Activated T-helper 17 cell treated with anti-CD3 and anti-CD28 coated beads, Interleukin-2, amount 50 U/mL, for 72 hours (primary cell): Measurements from ENCODE around the gene NAA15. TPM values are rescaled to one million over a fixed set of nuclear protein-coding genes. Genes with fewer than 3 reads are reported as not detected.
A peak's percentile ranks its signal among the peaks of the same experiment; 100 is the strongest.
"Not testable (repeated sequence)": the region's sequence is repeated elsewhere in the genome, so short reads cannot be mapped to it uniquely, and the experiment has no call there.

Experiments
- ATAC-seq: fragments of 150-1000 bp; cut with Tn5 transposase; replicated peaks from 2 replicates; pipeline ENCODE4 v1.10.0; 2021; ENCODE audit warnings: mild to moderate bottlenecking, moderate library complexity
- H3K27ac Mint-ChIP-seq: one replicate; pipeline ENCODE4 v1.8.0; 2022; ENCODE audit warnings: mixed read lengths
- H3K27me3 Mint-ChIP-seq: one replicate; pipeline ENCODE4 v1.8.0; 2022; ENCODE audit warnings: mixed read lengths
- H3K36me3 Mint-ChIP-seq: one replicate; pipeline ENCODE4 v1.8.0; 2022; ENCODE audit warnings: low read depth, mild to moderate bottlenecking, mixed read lengths
- H3K4me1 Mint-ChIP-seq: one replicate; pipeline ENCODE4 v1.8.0; 2022; ENCODE audit warnings: mixed read lengths
- H3K4me3 Mint-ChIP-seq: one replicate; pipeline ENCODE4 v1.8.0; 2022; ENCODE audit warnings: mild to moderate bottlenecking, mixed read lengths
- H3K9me3 Mint-ChIP-seq: one replicate; pipeline ENCODE4 v1.8.0; 2022; ENCODE audit warnings: mixed read lengths
- total RNA-seq, 2 donors: library from RNA; stranded (reverse); gene quantifications; one replicate each; pipeline ENCODE4 v1.2.3, GENCODE V29; 2022

Gene NAA15
- total RNA-seq, 2 donors from 2014 or later: 54.2 to 106 TPM

- peaks cover 21% of the 10 kb centered on the region for H3K36me3 Mint-ChIP-seq
- H3K27ac Mint-ChIP-seq: peak overlapping the region; percentile 57
- no peaks in the 10 kb centered on the region for H3K27me3 Mint-ChIP-seq
- H3K4me3 Mint-ChIP-seq: peak overlapping the region; percentile 77
- peaks cover 39% of the 10 kb centered on the region for H3K4me1 Mint-ChIP-seq
- H3K9me3 Mint-ChIP-seq: no peaks in the 10 kb centered on the region
- ATAC-seq: no peak
Measured at GRCh38 chr4:139312552-139313332, 11.4 kb downstream of the NAA15 start.

- Mint-ChIP-seq H3K4me1 (peaks cover 39% of the 10 kb centered on the region), H3K4me3 (peak overlapping the region; percentile 77), H3K27ac (peak overlapping the region; percentile 57), H3K36me3 (peaks cover 25% of the 10 kb centered on the region)
- not testable (repeated sequence) for H3K27me3 Mint-ChIP-seq, H3K9me3 Mint-ChIP-seq, ATAC-seq
Measured at GRCh38 chr4:139313414-139313813, 12.1 kb downstream of the NAA15 start.

- Mint-ChIP-seq H3K4me1 (peaks cover 39% of the 10 kb centered on the region), H3K36me3 (peaks cover 22% of the 10 kb centered on the region), H3K4me3 (peak overlapping the region; percentile 77), H3K27me3 (no peaks in the 10 kb centered on the region), H3K9me3 (no peaks in the 10 kb centered on the region), H3K27ac (peak overlapping the region; percentile 57)
- ATAC-seq: peak; percentile 52
Measured at GRCh38 chr4:139314047-139314800, 12.9 kb downstream of the NAA15 start.

- Mint-ChIP-seq H3K36me3 (peaks cover 18% of the 10 kb centered on the region), H3K27me3 (no peaks in the 10 kb centered on the region), H3K9me3 (no peaks in the 10 kb centered on the region), H3K4me3 (peak overlapping the region; percentile 77), H3K4me1 (peaks cover 46% of the 10 kb centered on the region), H3K27ac (peak overlapping the region; percentile 57)
- no peak for ATAC-seq
Measured at GRCh38 chr4:139315221-139315675, 13.9 kb downstream of the NAA15 start.

GRCh38 chr4:139316733-139317132 is 15.4 kb downstream of the NAA15 start:
- peak overlapping the region; percentile 57 for H3K27ac Mint-ChIP-seq
- H3K4me3 Mint-ChIP-seq: peak overlapping the region; percentile 77
- H3K9me3 Mint-ChIP-seq: no peaks in the 10 kb centered on the region
- peaks cover 43% of the 10 kb centered on the region for H3K4me1 Mint-ChIP-seq
- ATAC-seq: no peak
- H3K36me3 Mint-ChIP-seq: peaks cover 18% of the 10 kb centered on the region
- no peaks in the 10 kb centered on the region for H3K27me3 Mint-ChIP-seq

GRCh38 chr4:139317635-139318034 is 16.3 kb downstream of the NAA15 start:
- Mint-ChIP-seq H3K36me3 (peaks cover 18% of the 10 kb centered on the region), H3K4me3 (peak overlapping the region; percentile 77), H3K4me1 (peaks cover 50% of the 10 kb centered on the region), H3K27ac (peak overlapping the region; percentile 57), H3K27me3 (no peaks in the 10 kb centered on the region), H3K9me3 (no peaks in the 10 kb centered on the region)
- no peak for ATAC-seq

GRCh38 chr4:139319571-139319970 is 18.3 kb downstream of the NAA15 start:
- Mint-ChIP-seq H3K9me3 (no peaks in the 10 kb centered on the region), H3K4me3 (no peak overlapping the region), H3K36me3 (peaks cover 12% of the 10 kb centered on the region), H3K27me3 (no peaks in the 10 kb centered on the region), H3K4me1 (peaks cover 50% of the 10 kb centered on the region), H3K27ac (peak overlapping the region; percentile 10)
- peak; percentile 68 for ATAC-seq

GRCh38 chr4:139322070-139322469 is 20.8 kb downstream of the NAA15 start:
- peak overlapping the region; percentile 13 for H3K4me3 Mint-ChIP-seq
- not testable (repeated sequence) for H3K9me3 Mint-ChIP-seq, ATAC-seq, H3K27me3 Mint-ChIP-seq
- peak overlapping the region; percentile 37 for H3K27ac Mint-ChIP-seq
- H3K36me3 Mint-ChIP-seq: peaks cover 16% of the 10 kb centered on the region
- H3K4me1 Mint-ChIP-seq: peaks cover 32% of the 10 kb centered on the region

- not testable (repeated sequence) for ATAC-seq, H3K9me3 Mint-ChIP-seq, H3K27me3 Mint-ChIP-seq
- Mint-ChIP-seq H3K36me3 (peaks cover 20% of the 10 kb centered on the region), H3K4me1 (peaks cover 30% of the 10 kb centered on the region), H3K27ac (peak overlapping the region; percentile 37), H3K4me3 (peak overlapping the region; percentile 13)
Measured at GRCh38 chr4:139322541-139322940, 21.2 kb downstream of the NAA15 start.

GRCh38 chr4:139324620-139325019 is 23.3 kb downstream of the NAA15 start:
- H3K4me3 Mint-ChIP-seq: no peak overlapping the region
- peaks cover 36% of the 10 kb centered on the region for H3K36me3 Mint-ChIP-seq
- no peak overlapping the region for H3K27ac Mint-ChIP-seq
- H3K27me3 Mint-ChIP-seq: no peaks in the 10 kb centered on the region
- H3K9me3 Mint-ChIP-seq: no peaks in the 10 kb centered on the region
- no peak for ATAC-seq
- H3K4me1 Mint-ChIP-seq: peaks cover 31% of the 10 kb centered on the region

GRCh38 chr4:139329665-139330200 is 28.4 kb downstream of the NAA15 start:
- peaks cover 66% of the 10 kb centered on the region for H3K36me3 Mint-ChIP-seq
- H3K27me3 Mint-ChIP-seq: no peaks in the 10 kb centered on the region
- ATAC-seq: no peak
- peaks cover 15% of the 10 kb centered on the region for H3K4me1 Mint-ChIP-seq
- peak overlapping the region; percentile 58 for H3K27ac Mint-ChIP-seq
- H3K9me3 Mint-ChIP-seq: no peaks in the 10 kb centered on the region
- peak overlapping the region; percentile 11 for H3K4me3 Mint-ChIP-seq

GRCh38 chr4:139330283-139330682 is 29.0 kb downstream of the NAA15 start:
- H3K4me1 Mint-ChIP-seq: peaks cover 15% of the 10 kb centered on the region
- no peaks in the 10 kb centered on the region for H3K27me3 Mint-ChIP-seq
- peak overlapping the region; percentile 11 for H3K4me3 Mint-ChIP-seq

GRCh38 chr4:139331185-139331584 is 29.9 kb downstream of the NAA15 start:
- H3K27ac Mint-ChIP-seq: peak overlapping the region; percentile 58
- no peaks in the 10 kb centered on the region for H3K27me3 Mint-ChIP-seq
- peaks cover 75% of the 10 kb centered on the region for H3K36me3 Mint-ChIP-seq
- peaks cover 15% of the 10 kb centered on the region for H3K4me1 Mint-ChIP-seq
- no peak overlapping the region for H3K4me3 Mint-ChIP-seq
- H3K9me3 Mint-ChIP-seq: no peaks in the 10 kb centered on the region
- ATAC-seq: peak; percentile 72

More at GRCh38 chr4:139330283-139330682, 29.0 kb downstream of the NAA15 start:
- H3K9me3 Mint-ChIP-seq: no peaks in the 10 kb centered on the region
- peaks cover 68% of the 10 kb centered on the region for H3K36me3 Mint-ChIP-seq
- no peak for ATAC-seq
- peak overlapping the region; percentile 58 for H3K27ac Mint-ChIP-seq

- H3K4me1 Mint-ChIP-seq: peaks cover 19% of the 10 kb centered on the region
- H3K27ac Mint-ChIP-seq: no peak overlapping the region
- H3K4me3 Mint-ChIP-seq: peak overlapping the region; percentile 34
- H3K27me3 Mint-ChIP-seq: no peaks in the 10 kb centered on the region
- H3K9me3 Mint-ChIP-seq: no peaks in the 10 kb centered on the region
- H3K36me3 Mint-ChIP-seq: peaks cover 79% of the 10 kb centered on the region
- ATAC-seq: peak; percentile 73
Measured at GRCh38 chr4:139333046-139333445, 31.7 kb downstream of the NAA15 start.
